MG63 (cell line): ENCODE data around the gene PKN2. TPM values are rescaled to one million over a fixed set of nuclear protein-coding genes. Genes with fewer than 3 reads are reported as not detected.
"Not testable (repeated sequence)": the region's sequence is repeated elsewhere in the genome, so short reads cannot be mapped to it uniquely, and the experiment has no call there.

ENCODE experiments used
- DNase-seq: peaks from one replicate; pipeline ENCODE4 v3.0.0-alpha.2; 2020
- H3K27me3 ChIP-seq: fragments of 250-450 bp; sonication (Bioruptor Pico); 2 replicates; pipeline ENCODE4 v1.5.1; 2020; ENCODE audit warnings: mild to moderate bottlenecking, moderate library complexity
- H3K36me3 ChIP-seq: fragments of 250-450 bp; sonication (Bioruptor Pico); 2 replicates; pipeline ENCODE4 v1.5.1; 2020; ENCODE audit warnings: mild to moderate bottlenecking, moderate library complexity
- H3K4me3 ChIP-seq: fragments of 250-450 bp; sonication (Bioruptor Pico); 2 replicates; pipeline ENCODE4 v1.5.1; 2020; ENCODE audit warnings: mild to moderate bottlenecking, moderate library complexity
- H3K9me3 ChIP-seq: fragments of 250-450 bp; sonication (Bioruptor Pico); 2 replicates; pipeline ENCODE4 v1.5.1; 2020; ENCODE audit warnings: mild to moderate bottlenecking, moderate library complexity
- total RNA-seq: library from RNA; depleted of rRNA; stranded (reverse); fragments of >200 nt; shearing (Covaris generic); gene quantifications from 2 replicates; pipeline ENCODE4 v1.2.3, GENCODE V29; 2014; ENCODE audit warnings: low replicate concordance; rRNA removed

Gene PKN2
- total RNA-seq, 1 experiment from 2014 or later: 18.0 TPM

DNA sequence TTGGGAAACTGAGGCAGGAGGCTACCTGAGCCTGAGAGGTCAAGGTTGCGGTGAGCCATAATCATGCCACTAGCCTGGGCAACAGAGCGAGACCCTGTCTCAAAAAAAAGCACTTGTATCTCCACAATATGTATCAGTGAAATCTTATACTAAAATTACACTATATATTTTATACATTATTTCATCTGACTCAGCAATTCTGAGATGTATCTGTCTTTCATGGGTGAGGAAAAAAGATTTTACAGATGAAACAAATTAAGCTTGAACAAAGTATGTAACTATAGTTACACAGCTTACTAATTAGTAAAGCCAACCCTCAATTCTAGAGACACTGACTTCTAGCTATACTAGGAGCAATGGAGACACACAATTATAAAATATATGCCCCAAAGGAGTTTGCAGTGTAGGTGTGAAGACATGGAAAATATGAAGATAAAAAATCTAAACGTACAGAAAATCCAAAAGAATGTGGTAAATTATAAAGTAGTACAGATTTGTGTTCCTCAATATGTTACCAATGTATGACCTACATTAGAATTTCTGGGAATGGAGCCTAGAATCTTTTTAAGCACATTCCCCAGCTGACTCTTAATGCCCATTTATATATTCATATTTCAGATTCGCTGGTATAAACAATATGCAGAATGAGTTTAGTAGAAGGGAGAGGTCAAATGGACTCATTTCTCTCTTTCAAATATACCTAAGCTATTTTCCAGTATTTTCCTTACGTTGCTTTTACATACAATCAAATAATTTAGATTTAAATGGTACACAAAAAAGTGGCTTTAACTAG is 192.7 kb downstream of the PKN2 start:
- DNase-seq: no peak

DNA sequence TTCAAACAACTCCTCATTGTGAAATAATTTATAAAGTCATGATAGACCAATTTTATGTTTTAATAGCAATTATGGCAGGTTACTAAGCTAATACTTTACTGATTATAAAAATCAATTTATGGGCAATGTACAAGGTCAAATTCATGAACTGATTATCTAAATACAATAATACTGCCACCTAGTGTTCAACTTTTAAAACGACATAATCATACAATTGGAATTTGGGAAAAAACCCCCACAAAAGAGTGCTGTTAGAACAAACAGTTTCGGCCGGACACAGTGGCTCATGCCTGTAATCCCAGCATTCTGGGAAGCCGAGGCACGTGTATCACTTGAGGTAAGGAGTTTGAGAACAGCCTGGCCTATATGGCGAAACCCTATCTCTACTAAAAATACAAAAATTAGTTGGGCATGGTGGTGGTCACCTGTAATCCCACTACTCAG is 193.3 kb downstream of the PKN2 start:
- H3K9me3 ChIP-seq: no peaks in the 10 kb centered on the region
- H3K4me3 ChIP-seq: no peak overlapping the region
- H3K36me3 ChIP-seq: peaks cover 5% of the 10 kb centered on the region
- no peaks in the 10 kb centered on the region for H3K27me3 ChIP-seq
- DNase-seq: no peak

More for the DNA sequence above, 192.7 kb downstream of the PKN2 start:
- H3K27me3 ChIP-seq: no peaks in the 10 kb centered on the region
- no peaks in the 10 kb centered on the region for H3K9me3 ChIP-seq
- H3K4me3 ChIP-seq: no peak overlapping the region
- H3K36me3 ChIP-seq: peaks cover 5% of the 10 kb centered on the region

DNA sequence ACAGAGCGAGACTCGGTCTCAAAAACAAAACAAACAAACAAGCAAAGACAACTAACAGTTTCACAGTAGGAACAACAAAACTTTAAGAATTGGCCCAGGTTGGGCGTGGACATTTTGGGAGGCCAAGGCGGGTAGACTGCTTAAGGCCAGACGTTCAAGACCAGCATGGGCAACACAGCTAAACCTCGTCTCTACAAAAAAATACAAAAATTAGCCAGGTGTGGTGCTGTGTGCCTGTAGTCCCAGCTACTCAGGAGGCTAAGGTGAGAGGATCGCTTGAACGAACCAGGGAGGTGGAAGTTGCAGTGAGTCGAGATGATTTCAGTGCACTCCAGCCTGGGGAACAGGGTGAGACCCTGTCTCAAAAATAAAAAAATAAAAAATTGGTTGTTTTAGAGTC is 193.8 kb downstream of the PKN2 start:
- no peak for DNase-seq
- H3K36me3 ChIP-seq: peaks cover 5% of the 10 kb centered on the region

DNA sequence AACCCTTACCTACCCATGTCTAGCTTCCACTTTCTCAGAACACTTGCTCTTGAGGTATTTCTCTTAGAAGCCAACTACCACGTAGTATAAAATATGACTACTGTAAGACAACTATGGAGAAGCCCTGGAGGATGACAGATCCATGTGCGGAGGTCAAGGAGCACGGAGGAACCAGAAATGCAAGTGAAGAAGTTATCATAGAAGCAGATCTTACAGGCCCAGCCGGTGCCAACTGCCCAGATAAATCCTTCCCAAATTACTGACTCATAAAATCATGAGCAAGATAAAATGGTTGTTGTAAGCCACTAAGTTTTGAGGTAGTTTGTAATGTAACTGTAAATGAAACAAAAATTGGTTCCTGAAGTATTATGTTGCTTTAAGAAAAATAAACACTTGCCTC is 194.7 kb downstream of the PKN2 start:
- no peak for DNase-seq
- Histone ChIP-seq H3K4me3 (no peak overlapping the region), H3K9me3 (no peaks in the 10 kb centered on the region), H3K27me3 (no peaks in the 10 kb centered on the region), H3K36me3 (peaks cover 12% of the 10 kb centered on the region)

More for the DNA sequence above, 193.8 kb downstream of the PKN2 start:
- Histone ChIP-seq H3K27me3 (no peaks in the 10 kb centered on the region), H3K4me3 (no peak overlapping the region), H3K9me3 (no peaks in the 10 kb centered on the region)

DNA sequence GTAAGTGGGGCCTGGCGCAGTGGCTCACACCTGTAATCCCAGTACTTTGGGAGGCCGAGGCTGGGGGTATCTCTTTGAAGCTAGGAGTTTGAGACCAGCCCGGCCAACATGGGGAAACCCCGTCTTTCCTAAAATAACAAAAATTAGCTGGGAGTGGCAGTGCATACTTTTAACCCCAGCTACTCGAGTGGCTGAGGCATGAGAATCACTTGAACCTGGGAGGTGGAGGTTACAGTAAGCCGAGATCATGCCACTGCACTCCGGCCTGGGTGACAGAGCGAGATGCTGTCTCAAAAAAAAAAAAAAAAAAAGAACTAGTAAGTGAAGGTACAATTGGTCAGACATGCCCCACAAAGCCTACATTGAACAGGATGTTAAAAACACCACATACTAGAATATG is 196.6 kb downstream of the PKN2 start:
- H3K27me3 ChIP-seq, H3K4me3 ChIP-seq, DNase-seq, H3K9me3 ChIP-seq: not testable (repeated sequence)
- peaks cover 26% of the 10 kb centered on the region for H3K36me3 ChIP-seq

DNA sequence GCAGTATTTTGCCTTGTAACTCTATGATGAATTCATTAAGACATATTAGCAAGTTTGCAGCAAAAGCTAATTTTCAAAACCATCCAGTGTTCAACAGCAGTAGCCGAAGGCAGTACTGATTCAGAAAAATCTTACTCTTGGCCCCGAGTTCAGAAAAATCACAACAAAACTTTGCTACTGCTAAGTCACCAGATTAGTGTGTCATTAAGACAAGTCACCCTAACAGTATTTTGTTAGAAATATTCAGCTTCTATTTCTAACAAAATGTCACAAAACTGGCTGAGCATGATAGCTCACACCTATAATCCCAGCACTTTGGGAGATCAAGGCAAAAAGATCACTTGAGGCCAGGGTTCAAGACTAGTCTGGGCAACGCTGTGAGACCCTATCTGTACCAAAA is 199.1 kb downstream of the PKN2 start:
- no peak overlapping the region for H3K4me3 ChIP-seq
- no peaks in the 10 kb centered on the region for H3K27me3 ChIP-seq
- DNase-seq: no peak
- no peaks in the 10 kb centered on the region for H3K9me3 ChIP-seq
- peaks cover 34% of the 10 kb centered on the region for H3K36me3 ChIP-seq

Other genes starting within 250 kb of the PKN2 start
- 49.7 and 61.1 TPM in 2 replicates for gene GTF2B, start 207.3 kb downstream of the PKN2 start, total RNA-seq